Activated T-cell treated with anti-CD3 and anti-CD28 coated beads for 4 hours (primary cell): ENCODE results near the gene COL2A1.

Experiments used
- DNase-seq: peaks from one replicate; pipeline ENCODE4 v3.0.0-alpha.2; 2020

COL2A1 gene

DNA sequence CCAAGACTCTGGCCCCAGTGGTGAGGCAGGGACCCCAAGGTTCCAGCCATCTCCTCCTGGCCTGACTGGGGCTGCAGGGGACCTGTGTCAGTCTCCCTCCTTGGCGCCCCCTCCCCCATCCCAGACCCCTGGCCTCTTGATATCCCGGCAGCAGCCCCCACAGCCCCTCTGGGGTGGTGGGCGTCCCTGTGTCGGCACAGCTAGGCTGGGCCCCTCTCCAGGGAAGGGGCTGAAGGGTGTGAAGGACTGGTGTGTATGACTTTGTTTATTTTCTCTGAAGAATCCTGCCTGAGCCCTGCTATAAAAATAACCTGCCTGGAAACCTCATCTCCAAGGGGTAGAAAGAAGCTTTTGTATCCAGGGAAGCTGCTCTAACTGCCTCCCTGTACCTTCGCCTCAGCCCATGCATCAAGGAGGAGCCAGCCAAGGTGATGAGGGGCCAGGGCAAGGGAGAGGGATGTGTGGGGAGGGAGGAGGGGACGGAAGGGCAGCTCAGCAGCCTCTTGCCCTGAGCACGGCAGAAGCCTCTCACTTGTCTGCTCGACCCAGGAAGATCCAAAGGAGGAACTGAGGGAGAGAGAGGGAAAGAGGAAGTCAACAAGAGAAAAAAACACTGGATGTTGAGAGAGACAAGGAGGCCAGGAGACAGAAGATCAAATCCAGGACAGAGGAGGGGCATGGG is 25.4 kb upstream of the COL2A1 start:
- DNase-seq: no peak

DNA sequence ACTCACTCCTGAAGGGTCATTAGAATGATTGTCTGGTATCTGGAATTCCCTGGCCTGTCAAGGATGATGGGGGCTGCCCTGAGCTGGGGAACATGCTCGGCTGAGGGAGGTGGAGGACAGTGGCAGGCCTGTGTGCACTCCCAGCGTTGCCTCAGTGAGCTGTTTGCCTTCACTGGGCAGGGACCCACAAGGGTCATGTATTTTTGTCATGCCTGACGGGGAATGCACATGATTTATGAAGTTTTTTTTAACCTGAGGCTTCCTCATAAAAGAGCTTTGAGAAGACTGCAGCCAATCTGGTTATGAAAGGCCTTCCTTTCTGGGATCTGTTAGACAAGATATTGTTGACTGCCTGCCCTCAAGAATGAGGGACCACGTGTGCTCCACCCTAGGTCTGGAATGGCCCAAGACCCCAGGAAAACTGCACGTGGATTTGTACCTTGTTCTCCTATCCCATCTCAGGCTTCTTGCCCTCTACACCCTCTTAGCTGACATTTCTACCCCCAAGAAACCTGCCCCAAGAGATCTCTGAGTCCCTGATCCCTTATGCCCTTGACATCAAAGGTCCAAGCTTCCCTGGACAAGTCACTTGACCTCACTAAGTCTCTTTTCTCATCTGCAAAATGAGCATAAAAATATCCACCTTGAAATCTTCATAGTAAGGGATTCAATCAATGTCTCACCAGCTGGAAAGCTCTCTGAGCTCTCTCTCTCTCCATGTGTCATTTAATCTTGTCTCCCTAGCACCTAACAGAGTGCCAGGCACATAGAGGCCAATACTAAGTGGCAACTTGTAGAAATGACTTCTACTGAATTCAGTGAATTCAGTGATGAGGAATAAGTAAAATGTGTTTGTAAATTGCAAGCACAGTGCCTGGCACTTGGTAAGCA is 24.5 kb upstream of the COL2A1 start:
- no peak for DNase-seq

DNA sequence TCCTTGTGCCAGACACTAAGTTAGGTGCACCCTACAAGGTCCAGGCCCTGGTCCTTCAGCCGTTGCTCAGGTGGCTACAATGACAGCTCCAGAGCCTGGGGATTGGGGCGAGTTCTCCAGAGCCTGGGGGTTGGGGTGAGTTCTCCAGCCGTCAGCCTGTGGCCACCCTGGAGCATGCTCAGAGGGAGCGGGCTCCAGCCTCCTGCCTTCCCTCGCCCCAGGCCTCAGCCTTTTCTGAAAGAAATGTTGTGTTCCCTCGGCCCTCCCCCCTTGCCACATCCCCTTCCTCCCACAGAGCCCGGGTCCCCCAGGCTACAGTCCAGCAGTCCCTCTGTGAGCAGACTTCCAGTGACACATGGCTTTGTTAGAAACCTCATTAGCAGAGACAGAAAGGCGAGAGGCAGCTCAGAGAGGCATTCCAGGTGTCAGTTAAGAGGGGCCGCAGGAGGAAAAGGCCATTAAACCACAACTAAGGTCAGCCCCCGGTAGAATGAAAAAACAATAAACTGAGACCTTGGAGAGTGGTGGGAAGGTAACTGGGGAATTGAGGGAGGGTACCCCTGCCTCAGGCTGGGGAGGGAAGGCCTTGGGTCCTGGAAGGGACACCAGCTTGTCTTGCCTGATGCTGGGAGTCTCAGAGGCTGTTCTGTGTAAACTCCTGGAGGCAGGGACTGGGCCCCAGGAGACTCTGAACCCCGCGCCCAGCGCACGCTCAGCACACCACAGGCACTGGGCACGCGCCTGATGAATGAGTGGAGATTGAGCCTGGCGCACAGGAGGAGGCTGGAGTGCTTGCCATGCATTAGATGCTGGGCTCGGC is 23.1 kb upstream of the COL2A1 start:
- no peak for DNase-seq

DNA sequence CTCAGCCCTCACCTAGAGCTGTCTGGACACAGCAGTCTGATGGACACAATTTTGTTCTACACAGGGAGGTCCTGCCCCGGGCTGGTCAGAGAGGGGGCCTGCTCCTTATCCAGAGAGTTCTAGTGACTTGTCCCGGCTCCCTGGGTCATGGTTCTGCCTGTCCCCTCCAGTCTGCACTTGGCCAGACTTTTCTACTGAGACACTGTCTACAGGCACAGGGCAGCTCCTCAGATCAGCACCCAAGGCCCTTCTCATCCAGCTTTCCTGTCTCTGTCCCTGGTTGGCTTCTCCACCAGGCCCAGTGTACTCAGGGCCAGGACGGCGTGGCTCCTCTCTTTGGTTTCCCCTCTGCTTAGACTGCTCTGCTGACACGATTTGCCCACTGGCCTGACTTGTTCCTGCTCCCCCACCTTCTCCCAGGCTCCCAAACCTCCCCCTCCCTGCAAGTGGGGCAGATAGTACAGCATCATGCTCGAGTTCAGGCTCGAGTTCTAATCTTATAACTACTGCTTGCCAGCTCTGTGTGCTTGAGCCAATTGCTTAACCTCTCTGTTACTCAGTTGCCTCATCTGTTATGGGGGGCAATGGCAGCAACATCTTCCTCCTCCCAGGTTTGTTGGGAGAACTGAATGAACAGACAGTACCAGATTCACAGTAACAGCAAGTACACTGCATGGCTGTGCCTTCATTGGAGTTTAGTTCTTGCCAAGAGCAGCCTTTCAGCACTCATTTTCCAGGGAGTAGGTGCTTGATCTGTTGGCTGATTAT is 22.0 kb upstream of the COL2A1 start:
- DNase-seq: no peak

DNA sequence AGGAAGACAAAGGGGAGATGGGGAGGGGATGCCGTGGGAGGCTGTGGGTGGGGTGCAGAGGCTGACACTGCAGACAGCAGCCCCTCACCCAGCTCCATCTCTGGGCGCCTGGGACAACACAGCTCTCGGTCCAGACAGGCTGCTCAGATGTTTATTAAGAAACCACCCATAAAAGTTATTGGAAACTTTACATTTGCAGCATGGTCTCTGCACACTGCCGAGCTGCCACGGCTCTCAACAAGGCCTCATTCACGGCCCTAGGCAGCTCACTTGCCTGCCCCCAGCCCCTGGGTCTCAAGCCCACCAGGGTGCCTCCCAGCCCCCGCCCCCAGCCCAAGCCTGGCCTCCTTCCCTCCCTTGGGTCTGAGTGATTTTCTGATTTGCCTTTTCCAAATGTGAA is 21.0 kb upstream of the COL2A1 start:
- DNase-seq: no peak

DNA sequence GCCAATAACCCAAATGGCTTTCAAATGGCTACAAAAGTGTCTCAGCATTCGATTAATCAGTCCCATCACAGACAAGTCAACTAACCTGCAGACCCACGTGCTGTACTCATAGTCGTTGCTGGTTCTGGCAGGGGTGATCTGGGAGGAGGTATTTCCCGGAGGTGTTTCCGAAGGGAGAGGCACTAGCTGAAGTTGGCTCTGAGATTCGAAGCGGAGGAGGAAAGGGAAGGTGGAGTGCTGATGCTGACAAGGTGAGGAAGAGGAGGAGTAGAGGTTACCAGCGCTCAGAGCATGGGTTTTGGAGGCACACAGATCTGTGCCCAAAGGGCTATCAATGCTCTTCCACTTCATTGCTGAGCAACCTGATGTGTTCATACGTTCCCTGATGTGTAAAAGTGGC is 20.5 kb upstream of the COL2A1 start:
- no peak for DNase-seq

DNA sequence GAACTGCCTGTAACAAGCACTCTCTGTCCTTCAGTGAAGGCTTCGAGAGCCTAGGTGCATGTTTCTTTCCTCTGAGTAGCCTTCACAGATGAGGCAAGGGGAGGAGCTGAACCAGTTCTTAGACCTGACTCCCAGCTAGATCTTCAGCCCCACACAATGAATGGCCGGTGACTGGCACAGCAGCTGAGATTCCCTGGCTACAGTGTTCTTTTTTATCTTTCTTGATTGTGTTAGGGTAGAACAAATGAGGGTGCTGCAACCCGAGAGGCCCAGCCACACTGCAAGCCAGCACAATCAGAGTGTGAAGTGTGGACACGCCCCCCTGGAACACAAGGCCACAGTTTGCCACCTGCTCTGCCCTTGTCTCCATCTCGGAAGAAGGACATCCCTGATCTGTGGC is 19.1 kb upstream of the COL2A1 start:
- no peak for DNase-seq

DNA sequence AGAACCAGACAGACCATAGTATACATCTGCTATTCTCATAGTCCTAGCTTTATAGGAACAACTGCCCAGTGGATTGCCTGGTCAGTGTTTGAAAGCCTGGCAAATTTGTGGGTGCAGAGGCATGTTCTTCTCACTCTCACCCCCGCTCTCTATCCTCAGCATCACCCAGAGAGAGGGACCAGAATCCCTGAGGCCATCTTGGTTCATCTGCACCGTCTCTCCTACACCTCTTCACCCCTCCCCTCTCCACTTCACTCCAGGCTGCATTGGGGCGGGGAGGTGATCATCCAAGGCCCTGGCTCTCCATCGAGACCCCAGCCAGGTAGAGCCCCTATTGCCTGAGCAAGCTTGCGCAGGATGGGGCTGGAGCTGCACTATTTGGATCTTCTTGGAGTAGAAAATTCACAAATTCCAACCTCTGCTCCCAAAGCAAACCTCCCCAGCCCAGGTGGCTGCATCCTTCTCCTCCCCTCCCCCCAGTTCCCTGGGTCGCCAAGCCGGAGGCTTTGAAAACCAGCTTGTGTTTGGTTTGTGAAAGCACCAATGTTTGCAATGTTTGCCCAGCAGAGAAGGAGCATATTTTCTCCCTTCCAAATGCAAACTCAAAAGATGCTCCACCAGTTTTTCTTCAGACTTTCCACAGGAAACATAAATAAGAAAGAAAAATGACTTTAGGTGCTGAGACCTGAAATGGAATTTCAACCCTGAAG is 18.6 kb upstream of the COL2A1 start:
- no peak for DNase-seq

DNA sequence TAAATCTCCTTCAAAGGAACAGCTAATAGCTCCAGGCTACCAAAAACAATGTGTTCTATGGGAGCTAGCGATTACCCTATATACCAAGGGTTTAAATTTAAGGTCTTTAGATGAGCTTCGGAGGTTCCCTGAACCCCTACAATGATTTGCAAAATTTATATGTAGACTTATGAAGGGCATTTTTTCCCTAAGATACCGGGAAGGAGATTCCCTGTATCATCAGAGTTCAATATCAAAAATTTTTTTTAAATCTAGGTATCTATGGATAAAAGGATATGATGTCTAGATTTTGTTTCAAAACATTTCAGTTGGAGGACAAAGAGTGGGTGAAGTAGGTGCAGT is 17.9 kb upstream of the COL2A1 start:
- DNase-seq: no peak

DNA sequence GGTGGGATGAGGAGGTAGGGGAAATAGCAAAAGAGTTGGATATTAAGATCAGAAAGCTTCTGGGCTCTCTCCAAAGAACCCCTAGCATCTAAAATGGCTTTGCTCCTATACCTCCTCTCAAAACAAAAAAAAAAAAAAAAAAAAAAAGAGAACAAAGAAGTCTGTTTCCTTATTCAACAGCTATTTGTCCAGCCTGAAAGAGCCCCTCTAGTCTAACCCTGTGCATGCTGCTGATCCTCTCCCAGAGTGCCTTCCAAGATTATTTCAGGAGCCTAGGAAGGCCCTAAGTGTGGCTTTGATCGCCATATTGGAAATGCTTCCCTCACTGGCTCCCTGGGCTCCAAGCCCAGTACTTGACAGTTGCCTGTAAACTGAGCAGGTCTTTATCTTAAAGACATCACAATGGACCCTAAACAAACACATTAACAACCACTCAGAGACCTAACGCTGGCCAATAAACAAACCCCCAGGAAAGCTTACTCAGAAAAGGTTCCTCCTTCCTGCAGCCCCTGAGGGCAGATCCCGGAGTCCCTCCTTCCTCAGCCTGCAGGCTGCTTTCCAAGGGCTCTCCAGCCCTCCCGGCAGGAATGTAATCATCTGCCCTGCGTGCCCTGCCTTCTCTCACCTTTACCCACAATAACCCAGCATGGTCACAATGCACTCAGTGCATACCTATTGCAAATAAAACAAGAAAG is 17.4 kb upstream of the COL2A1 start:
- DNase-seq: no peak

DNA sequence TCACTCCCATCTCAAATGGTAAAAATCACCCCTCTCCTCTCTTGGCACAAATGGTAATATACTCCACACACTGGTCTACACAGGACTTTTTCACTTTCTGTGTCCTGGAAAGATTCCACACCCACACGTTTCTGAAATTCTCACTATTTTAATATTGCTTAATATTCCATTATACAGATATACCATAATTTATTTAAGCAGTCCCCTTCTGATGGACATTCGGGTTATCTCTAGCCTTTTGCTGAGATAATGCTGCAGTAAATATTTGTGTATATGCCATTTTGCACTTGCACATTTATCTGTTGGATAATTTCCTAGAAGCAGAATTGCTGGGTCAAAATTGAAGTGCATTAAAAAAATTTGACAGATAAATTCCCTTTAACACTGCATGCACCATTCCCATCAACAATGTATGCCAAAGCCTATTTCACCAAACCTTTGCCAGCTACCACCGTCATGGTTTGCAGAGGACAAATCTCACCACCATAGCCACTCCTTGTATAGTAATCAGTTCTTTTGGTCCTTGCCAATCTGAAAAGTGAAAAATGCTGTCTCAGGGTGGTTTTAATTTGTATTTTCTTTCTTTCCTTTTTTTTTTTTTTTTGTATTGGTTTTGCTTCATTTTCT is 15.5 kb upstream of the COL2A1 start:
- DNase-seq: no peak

DNA sequence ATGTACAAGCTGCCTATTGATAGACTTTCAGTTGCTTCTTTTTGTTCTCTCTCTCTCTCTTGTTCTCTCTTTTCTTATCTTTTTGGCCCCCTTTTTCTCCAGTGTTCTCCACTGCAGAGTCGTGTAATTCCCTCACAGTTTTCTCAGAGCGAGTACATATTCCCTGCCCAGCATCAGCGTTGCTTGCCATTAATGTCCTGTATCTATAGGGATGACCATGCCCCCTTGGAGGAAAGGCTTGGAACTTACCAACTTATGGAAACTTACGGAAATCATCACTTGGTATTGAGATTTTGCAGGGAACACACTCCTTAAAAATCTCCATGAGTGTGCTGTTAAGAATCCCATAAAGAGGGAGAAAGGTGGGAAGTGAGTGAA is 14.3 kb upstream of the COL2A1 start:
- no peak for DNase-seq

DNA sequence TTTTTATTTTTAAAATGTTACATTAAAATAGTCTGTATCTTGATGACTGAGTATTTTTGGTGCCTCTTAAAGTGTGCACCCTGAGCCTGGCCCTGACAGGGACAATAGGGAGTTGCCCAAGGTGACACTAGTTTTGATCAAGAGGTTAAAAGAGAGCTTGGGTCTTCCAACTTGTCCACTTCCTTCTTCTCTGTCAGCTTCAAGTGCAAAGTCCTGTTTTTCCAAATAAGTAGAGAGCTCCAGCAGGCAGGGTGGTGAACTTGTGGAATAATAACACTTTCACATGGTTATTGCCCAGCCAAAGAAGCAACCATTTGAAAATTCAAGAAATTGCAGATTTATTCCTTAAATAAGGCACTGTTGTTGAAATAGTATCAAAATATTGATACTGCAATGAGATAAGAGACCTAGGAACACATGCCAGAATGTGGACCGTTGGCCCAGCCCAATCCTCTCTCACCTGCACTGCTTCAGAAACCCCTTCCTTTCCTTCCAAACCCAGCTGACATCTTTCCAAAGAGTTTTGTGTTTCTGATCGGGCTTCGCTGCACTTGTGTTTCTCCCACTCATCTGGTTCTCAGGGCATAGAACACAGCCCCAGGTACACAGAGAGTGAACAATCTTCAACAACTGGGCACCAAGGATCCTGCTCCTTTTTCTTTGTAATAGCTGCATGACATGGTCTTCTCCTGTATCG is 13.8 kb upstream of the COL2A1 start:
- DNase-seq: no peak

DNA sequence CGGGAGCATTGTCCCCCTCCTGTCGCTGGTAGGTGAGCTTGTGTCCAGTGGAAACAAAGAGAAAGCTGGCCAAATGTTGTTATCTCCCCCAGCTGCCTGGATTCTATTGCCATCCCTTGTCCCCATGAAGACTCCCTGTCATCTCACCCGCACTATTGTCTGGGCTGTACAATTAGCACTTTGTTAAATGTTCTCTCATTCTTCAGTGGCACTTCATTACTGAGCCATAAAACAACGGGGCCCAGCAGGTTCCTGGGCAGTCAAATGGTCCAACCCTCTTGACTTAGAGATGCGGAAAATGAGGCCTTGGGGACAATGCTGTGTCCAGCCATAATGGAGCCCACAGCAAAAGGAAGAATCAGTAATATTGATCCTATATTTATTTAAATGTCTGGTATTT is 13.2 kb upstream of the COL2A1 start:
- no peak for DNase-seq

DNA sequence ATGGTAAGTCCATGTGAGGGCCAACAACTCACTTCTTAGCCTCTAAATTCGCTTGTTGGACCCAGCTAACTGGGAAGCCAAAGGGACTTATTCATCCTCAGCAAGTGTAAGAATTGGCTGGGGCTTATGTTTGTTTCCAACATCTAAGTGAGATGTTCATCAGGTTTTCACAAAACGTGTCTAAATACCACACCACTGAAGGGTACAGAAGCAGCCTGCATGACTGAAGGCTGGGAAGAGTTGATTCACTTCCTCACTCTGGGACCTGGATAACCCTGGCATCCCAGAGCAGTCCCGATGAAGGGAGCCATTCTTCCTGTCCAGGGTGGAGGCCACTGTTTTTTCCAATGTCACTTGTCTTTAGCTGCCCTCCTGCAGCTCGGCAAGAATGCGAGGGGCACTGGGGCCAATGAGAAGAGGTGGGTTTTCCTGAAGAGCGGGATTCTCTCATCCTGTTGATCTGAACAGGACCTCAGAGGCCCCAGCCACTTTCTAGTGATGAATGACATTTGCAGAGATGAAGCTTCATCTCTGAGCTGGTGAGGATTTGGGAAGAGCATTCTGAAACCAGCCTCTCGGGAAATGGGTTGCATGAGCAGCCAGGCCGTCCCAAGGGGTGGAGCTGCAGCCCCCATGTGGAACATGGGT is 12.2 kb upstream of the COL2A1 start:
- DNase-seq: no peak

DNA sequence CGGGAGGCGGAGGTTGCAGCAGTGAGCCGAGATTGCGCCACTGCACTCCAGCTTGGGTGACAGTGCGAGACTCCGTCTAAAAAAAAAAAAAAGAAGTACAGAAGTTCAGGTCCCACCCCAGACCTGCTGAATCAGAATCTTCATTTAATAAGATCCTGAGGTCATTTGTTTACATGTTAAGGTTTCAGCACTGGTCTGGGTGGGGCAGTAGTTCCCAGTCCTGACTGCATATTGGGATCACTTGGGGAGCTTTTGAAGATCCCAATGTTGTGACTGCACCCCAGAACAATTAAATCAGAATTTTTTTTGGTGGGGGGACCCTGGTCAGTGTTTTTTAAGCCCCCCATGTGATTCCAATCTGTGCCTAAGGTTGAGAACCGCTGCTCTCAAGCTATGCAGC is 11.7 kb upstream of the COL2A1 start:
- no peak for DNase-seq

DNA sequence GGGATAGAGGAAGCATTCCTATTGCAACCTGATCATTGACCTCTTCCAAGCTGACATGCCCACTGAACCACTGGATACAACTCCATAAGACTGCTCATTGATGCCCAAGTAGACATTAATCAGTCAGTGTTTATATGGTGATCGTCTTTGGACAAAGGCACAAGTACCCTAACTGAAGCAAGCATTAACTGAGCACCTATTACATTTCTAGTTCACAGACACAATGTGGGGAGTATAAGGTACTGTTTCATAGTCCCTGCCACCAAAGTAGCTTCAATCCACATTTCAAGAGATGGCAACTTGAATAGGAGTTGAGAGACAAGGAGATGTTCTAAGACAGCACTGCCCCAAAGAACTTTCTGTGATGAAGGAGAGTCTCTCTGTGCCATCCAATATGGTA is 10.9 kb upstream of the COL2A1 start:
- no peak for DNase-seq

DNA sequence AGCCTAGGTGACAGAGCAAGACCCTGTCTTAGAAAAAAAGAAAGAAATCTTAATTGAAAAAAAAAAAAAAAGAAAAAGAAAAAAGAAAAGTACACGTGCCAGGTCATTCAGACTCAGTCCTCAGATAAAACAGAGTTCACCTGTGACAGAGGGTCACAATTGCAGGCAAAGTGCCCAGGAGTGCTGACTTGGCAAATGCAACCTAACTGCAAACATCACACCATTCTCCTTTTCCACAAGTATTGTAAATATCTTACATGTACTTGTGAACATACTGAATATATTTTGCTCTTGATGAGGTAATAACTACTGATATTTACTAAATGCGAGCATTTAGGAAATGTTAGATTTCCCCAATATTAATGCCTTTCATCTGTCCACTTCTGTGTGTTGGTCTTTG is 9.0 kb upstream of the COL2A1 start:
- no peak for DNase-seq

DNA sequence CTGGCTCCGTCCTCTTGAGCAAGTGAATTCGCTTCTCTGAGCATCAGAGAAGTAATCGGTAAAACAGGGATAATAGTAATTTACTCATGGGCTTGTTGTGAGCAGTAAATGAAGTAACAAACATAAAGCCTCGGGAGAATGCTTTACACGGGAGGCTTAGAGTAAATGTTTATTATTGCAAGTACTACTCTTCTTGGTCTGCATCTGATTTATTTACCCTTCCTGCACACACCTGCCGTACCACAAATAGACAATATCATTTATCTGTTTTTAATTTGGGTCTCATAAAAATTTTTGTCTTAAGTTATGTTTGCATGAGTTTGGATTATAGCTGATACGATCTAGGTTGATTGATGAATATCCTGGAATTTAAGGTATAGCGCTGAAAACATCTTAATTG is 7.8 kb upstream of the COL2A1 start:
- DNase-seq: no peak

DNA sequence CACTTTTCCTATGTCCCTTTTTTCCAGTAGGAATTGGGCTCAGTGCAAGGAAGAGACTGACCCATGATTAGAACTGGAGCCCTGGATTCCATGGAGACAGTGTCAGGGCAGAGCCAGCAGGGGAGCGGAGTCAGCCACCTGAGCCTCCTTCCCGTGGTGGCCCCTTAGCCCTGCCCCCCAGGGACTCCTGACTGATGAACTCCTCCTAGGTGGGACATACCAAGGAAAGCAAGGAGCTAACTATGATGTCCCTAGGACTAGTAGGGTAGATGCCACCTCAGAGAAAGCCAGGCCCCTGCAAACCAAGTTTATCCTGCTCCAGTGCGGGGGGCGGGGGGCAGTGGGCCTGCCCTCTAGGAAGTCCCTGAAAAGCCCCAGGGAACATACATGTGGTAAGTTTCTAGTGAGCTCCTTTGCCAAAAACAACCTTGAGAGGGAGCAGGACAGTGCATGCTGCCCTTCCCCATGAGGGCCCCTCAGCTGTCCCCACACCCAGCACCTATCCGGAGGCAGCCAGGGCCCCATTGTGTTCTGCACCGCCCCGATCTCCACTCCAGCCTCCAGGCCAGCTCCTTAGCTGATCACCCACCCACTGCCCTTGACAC is 6.2 kb upstream of the COL2A1 start:
- DNase-seq: no peak
